GM18502 (cell line): Measurements from ENCODE around the gene ZNF587.
"Not testable (repeated sequence)": the region's sequence is repeated elsewhere in the genome, so short reads cannot be mapped to it uniquely, and the experiment has no call there.

Experiments
- ATAC-seq: cut with Tn5 transposase; IDR thresholded peaks from one replicate; pipeline ENCODE4 v1.9.1; 2021; ENCODE audit warnings: mild to moderate bottlenecking; ENCODE audit not compliant: unreplicated experiment, poor library complexity

Gene ZNF587

GRCh38 chr19:57821095-57821494 is 28.6 kb upstream of the ZNF587 start:
- ATAC-seq, result not testable (repeated sequence)

- not testable (repeated sequence) for ATAC-seq
Measured at GRCh38 chr19:57821501-57821900, 28.2 kb upstream of the ZNF587 start.

GRCh38 chr19:57823155-57823554 is 26.5 kb upstream of the ZNF587 start:
- ATAC-seq, result not testable (repeated sequence)

GRCh38 chr19:57823608-57824007 is 26.1 kb upstream of the ZNF587 start:
- ATAC-seq, result not testable (repeated sequence)

GRCh38 chr19:57825511-57825910 is 24.1 kb upstream of the ZNF587 start:
- no peak for ATAC-seq

- ATAC-seq, result no peak
Measured at GRCh38 chr19:57829316-57829715, 20.3 kb upstream of the ZNF587 start.

GRCh38 chr19:57830071-57830602 is 19.5 kb upstream of the ZNF587 start, which contains the start of gene ZNF587B:
Gene ZNF587B, plus strand, starts transcription at chr19:57830299. Its CDS starts 230 bp downstream, at chr19:57830529.
- no peak for ATAC-seq

- ATAC-seq, result not testable (repeated sequence)
Measured at GRCh38 chr19:57836991-57837390, 12.7 kb upstream of the ZNF587 start.

GRCh38 chr19:57838622-57839191 is 11.0 kb upstream of the ZNF587 start:
- ATAC-seq, result not testable (repeated sequence)

GRCh38 chr19:57841122-57841763 is 8.4 kb upstream of the ZNF587 start:
- no peak for ATAC-seq

GRCh38 chr19:57847164-57847563 is 2.5 kb upstream of the ZNF587 start:
- not testable (repeated sequence) for ATAC-seq

GRCh38 chr19:57849162-57849665 is 445 bp upstream of the ZNF587 start:
- peak; percentile 24 for ATAC-seq

- no peak for ATAC-seq
Measured at GRCh38 chr19:57850553-57851017, 926 bp downstream of the ZNF587 start.

GRCh38 chr19:57851812-57852603 is 2.3 kb downstream of the ZNF587 start:
- not testable (repeated sequence) for ATAC-seq

- ATAC-seq, result not testable (repeated sequence)
Measured at GRCh38 chr19:57854117-57854516, 4.5 kb downstream of the ZNF587 start.

GRCh38 chr19:57862351-57862750 is 12.7 kb downstream of the ZNF587 start:
- not testable (repeated sequence) for ATAC-seq

- no peak for ATAC-seq
Measured at GRCh38 chr19:57867868-57868492, 18.3 kb downstream of the ZNF587 start.

GRCh38 chr19:57869655-57870054 is 20.0 kb downstream of the ZNF587 start:
- not testable (repeated sequence) for ATAC-seq

GRCh38 chr19:57870225-57870624 is 20.6 kb downstream of the ZNF587 start:
- no peak for ATAC-seq

GRCh38 chr19:57872450-57872849 is 22.8 kb downstream of the ZNF587 start:
- no peak for ATAC-seq
